ENCODE results near the gene ADAM15.

Gene ADAM15

DNA sequence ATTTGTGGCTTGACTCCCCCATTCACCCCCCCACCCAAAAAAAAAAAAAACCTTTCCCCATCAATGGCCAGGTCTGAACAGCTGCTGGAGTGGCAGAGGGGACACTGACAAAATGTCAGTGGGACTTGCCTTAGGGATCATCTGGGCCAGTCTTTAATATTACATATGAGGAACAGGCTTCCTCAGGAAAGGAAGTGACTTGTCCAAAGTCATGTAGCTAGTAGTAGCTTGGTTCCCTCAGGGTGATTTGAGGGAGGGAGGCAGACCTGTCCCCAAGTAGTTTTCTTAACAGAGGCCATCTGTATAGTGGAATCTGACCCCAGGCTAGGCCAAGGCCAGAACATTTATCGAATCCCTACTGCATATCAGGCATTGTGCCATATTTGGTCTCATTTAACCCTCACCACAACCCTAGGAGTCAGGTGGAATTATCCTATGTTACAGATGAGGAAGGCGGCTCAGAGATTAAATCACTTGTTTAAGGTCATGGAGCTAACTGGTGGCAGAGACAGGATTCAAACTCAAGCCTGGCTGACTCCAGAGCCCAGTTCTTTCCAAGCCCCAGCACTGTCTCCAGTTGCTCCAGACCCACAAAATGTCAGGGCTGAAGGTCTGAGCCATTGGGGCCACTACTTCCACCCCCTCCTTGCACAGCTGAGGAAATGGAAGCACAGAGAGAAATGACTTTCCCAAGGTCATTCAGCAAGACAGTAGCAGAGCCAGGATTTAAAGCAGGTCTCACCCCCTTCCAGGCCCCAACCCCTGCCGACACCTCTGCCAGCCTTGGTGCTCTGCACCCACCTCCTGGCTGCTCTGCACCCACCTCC, 38.1 kb upstream of the ADAM15 start:
- no peak for DNase-seq (ENCODE audit: low spot score)

DNA sequence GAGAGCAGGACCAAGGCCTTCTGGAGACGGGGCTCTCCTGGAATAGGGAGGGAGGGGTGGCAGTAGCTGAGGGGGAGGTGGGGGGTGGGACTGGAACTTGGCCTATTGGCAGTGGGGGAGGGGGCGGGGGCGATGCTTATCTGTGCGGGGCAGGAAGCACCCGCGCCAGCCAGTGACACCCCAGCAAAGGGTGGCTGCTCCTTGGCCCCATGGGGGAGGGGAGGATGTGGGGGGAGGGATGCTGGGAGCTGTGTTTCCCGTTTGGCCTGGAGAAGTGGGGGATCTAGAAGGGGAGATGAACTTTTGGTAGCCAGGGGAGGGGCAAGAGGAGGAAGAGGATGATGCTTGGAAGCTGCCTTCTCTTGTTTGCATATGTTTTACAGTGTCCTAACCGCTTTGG, 37.5 kb upstream of the ADAM15 start:
- no peak for DNase-seq (ENCODE audit: low spot score)

DNA sequence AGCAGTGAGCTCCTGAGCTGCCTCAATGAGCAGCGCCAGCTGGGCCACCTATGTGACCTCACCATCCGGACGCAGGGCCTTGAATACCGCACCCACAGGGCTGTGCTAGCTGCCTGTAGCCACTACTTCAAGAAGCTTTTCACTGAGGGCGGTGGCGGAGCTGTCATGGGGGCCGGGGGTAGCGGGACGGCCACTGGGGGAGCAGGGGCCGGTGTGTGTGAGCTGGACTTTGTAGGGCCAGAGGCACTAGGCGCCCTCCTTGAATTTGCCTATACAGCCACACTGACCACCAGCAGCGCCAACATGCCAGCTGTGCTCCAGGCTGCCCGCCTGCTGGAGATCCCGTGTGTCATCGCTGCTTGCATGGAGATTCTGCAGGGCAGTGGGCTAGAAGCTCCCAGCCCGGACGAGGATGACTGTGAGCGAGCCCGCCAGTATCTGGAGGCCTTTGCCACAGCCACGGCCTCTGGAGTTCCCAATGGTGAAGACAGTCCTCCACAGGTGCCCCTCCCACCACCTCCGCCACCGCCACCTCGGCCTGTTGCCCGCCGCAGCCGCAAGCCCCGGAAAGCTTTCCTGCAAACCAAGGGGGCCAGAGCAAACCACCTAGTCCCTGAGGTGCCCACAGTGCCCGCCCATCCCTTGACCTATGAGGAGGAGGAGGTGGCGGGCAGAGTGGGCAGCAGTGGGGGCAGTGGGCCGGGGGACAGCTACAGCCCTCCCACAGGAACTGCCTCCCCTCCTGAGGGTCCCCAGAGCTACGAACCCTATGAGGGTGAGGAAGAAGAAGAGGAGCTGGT, 36.2 kb upstream of the ADAM15 start:
- no peak for DNase-seq (ENCODE audit: low spot score)

DNA sequence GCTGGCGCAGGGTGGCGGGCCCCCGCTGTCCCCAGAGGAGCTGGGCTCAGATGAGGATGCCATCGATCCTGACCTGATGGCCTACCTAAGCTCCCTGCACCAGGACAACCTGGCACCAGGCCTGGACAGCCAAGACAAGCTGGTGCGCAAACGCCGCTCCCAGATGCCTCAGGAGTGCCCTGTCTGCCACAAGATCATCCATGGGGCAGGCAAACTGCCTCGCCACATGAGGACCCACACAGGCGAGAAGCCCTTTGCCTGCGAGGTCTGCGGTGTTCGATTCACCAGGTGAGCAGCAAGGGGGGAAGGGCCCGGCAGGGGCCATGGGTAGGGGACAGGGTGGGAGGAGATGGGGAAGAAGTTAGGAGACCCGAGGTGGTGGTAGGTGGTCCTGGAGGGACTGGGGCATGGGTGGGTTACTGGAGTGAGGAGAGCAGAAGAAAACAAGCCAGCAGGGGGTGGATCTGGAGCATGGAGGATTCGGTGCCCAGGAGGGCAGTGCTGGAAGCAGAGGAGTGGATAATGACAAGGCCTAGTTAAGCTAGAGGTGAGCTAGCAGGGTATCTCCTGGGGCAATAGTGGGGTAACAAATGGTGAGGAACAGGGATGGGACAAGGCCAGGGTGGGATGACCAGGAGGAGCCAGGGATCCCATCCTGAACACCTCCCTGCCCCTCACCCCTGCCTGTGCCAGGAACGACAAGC, 35.4 kb upstream of the ADAM15 start:
- no peak for DNase-seq (ENCODE audit: low spot score)

DNA sequence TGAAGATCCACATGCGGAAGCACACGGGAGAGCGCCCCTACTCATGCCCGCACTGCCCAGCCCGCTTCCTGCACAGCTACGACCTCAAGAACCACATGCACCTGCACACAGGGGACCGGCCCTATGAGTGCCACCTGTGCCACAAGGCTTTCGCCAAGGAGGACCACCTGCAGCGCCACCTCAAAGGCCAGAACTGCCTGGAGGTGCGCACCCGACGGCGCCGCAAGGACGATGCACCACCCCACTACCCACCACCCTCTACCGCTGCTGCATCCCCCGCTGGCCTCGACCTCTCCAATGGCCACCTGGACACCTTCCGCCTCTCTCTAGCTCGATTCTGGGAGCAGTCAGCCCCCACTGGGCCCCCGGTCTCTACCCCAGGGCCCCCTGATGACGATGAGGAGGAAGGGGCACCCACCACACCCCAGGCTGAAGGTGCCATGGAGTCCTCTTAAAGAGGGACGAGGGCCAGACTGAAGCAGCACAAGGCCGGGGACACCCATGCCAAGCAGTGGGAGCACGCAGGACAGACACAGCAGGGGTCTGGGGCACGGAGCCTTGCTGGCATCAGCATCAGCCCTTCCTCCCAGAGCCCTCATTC, 34.8 kb upstream of the ADAM15 start:
- no peak for DNase-seq (ENCODE audit: low spot score)

DNA sequence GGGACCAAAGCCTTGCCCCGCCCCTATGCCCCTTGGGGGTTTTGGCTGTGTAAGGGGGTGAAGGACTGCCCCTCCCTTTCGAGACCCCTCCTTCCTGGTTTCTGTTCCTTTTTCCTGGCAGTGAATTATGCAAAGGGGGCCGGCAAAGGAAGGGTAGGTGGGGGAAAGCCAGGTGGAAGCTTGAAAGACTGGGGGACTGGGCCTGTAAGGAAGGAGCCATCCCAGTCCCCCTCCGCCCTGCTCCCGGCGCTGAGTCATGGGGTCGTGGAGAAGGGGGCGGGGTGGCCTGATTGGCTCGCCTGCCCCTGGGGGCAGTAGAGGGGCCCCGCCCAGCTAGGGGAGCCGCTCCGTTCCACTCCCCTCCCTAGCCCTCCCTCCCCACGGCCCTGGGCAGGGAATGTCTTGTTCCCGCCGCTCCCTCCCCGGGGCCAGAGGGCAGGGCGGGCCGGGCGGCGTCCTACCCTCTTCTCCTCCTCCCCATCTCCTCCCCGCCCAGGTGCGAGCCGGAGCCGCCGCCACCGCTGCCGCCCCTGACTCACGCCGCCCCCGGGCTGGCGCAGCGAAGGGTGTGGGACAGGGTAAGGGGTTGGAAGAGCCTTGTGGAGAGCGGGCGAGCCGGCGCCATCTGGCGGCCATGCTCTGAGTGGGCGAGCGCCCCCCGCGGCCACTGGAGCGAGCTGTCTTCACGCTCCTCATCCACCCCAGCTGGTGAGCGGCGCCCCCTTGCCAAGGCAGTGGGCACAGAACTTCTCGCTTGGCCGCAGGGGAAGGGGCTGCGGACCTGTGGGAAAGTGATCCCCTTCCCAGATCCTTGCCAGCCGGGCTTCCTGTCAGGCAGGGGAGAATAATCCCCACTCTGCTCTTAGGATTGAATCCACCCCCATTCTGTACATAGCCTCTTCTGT, 33.8 kb upstream of the ADAM15 start:
- DNase-seq (ENCODE audit: low spot score), result peak; percentile 87

DNA sequence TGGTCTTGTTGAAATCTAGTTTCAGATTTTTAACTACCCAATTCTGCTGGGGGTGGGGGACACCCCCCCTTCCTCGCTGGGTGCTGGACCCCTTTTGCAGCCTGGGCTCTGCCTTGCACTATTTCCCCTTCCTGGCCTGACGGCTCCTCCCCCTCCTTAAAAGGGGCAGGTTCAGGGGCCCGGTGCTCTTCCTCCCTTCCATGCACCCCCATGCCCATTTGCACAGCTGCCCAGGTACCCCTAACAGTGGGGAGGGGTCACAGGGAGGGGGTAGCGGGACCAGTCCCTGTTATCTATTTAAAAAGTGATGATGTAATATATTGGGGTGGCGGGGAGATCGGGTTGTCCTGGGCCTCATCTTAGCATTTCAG, 33.2 kb upstream of the ADAM15 start:
- DNase-seq (ENCODE audit: low spot score), result no peak

DNA sequence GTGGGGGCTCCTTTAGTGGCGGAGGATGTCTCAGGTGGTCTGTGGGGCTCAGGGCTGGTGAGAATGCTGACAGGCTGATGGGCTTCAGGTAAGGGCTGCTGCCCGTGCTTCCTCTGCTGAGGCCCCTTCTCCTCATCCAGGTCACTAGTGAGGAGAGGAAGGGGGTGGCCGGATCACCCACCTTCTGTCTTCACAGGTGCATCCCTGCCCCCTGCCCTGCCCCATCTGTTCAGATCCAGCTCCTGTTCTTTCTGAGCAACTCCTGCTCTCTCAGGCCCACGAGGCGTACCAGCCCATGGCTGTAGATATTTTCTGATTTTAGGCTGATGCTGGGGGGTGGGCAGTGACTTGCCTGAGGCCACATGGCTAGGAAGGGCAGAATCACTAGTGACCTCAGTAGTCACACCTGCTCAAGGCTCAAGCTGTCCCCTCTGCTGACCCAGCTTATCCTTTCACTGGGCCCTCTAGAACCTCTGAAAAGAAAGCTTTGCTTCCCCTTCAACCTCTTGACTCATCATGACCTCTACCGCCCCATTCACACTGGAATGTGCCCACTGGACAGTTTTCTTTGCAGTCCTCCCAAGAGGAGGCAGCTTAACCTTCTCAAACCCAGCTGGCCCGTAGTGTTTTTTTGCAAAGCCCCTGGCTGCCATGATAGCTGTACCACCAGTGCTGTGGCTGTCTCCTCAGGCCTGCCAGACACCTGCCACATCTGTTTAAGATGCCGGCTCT, 32.3 kb upstream of the ADAM15 start:
- no peak for DNase-seq (ENCODE audit: low spot score)

DNA sequence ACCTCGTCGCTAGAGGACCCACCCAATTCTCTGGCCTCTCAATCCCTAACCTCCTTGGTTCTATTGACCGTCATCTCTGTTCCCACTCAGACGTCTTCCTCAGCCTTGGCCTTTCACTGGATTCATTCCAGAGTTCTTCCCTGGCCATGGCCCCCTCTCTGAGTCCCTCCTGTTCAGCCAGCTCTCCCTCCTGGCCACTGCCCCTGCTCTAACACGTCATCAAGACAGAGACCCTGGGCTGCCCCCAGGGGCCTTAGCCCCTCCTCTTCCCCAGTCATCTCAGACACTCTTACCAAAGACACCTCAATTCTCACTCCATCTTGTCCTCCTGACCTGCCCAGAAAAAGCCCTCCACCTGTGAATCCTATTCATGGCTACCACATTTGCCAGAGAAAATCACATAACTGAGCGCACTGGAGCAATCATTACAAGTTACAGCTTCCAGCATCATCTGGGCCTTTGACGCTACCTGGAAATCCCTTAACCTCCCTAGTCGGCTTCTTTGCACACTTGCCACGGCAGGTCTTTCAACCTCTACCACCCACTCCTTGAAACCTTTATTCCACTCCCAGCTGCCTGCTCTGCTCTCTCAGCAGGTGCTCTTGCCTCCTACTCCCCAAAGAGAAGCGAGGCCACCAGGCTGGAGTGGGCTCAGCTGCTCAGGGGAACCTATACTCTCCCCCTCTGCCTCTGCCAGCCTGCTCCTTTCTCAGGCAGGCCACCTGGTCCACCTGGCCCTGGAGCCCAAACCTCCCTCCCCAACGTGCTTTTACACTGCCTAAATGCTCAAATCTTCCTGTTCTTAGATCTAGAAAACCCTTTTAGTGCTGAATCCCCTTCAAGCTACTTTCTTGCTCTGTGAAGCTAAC, 31.5 kb upstream of the ADAM15 start:
- DNase-seq (ENCODE audit: low spot score), result no peak

DNA sequence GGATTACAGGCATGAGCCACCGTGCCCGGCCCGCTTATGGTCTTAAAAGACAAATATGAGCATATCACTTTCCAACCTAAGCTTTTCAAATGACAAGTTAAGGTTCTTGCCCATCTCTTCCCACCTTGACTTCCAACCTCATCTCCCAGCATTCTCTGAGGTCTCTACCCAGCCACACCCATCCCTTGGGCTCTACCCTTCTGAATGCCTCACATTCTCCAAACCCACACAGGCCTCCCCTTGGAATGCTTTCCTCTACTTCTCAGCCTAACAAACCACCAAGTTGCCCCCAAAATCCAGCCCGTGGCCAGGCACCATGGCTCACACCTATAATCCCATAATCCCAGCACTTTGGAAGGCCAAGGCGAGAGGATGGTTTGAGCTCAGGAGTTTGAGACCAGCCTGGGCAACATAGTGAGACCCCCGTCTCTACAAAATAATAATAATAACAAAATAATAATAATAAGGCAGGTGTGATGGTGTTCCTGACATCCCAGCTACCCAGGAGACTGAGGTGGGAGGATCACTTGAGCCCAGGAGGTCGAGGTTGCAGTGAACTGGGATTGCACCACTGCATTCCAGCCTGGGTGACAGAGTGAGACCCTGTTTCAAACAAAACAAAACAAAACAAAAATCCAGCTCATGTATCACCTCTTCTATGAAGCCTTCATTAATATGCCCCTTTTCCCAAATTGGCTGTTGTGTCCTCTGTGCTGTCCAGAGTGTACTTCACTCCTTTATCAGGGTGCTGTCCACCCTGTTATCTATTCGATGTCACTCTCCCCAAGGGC, 28.8 kb upstream of the ADAM15 start:
- no peak for DNase-seq (ENCODE audit: low spot score)

DNA sequence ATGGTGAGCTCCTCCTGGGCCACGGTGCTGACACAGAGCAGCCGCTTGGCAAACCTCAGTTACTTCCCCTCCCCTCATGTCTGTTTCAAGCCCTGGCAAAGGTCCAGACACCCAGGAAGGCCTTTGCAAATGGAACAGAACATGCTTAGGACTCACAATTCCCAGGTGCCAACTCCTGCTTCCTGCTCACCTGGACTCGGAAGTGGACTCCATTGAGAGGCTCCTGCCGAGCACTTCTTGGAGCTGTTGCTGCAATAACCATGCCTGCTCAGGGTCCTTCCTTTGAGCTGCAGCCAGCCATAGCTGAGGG, 28.2 kb upstream of the ADAM15 start:
- no peak for DNase-seq (ENCODE audit: low spot score)

DNA sequence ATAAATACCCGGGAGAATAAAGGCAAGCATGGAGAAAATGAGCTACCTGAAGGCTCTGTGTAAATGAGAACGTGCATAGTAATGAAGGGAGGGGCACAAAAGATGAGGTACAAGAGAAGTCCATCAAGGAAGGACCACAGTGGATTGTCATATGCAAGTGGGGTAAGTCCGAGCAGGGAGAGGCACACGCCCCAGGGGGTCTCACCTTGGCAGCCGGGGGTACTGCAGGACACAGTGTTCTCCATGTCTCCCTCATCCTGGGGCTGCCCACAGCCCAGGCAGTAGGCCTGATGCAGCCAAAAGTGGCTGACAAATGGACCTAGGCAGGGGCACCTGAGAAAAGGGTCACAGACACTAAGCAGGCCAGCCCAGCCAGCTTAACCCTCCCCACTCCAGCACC, 27.5 kb upstream of the ADAM15 start:
- DNase-seq (ENCODE audit: low spot score), result no peak

DNA sequence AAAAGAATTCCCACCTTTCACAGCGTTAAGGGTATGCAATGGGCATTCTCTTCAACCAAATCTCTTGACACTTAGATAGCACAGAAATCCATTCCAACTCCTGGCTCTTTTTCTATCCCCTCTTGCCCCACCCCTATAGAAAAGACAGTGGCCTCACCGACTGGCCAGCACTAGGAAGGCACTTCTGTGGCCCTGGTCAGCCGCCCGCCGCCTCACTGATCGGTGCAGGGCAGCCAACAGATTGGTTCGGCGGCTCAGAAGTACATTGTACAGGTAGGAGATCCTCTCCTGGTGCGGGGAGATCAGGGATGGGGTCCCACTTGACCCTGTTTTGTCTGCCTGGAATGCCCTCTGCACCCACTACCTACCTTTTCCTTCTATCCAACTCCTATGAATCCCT, 26.8 kb upstream of the ADAM15 start:
- no peak for DNase-seq (ENCODE audit: low spot score)

DNA sequence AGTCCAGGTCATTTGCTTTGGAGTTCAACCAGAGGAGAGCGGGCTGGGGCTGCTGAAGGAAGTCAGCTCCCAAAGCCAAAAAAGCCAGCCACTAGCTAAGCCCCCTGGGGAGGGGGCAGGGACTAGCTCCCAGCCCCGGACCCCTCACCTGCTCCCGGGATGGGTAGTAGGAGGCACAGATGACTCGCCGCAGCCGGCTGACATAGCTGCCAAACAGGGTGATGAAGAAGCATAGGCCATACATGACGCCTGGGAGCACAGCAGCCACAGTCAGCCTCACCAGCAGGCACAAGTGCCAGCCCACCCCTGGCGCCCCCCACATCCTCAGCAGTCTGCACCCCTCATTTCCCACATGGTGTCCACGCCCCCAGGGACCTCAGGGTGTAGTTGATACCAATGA, 25.0 kb upstream of the ADAM15 start:
- no peak for DNase-seq (ENCODE audit: low spot score)

DNA sequence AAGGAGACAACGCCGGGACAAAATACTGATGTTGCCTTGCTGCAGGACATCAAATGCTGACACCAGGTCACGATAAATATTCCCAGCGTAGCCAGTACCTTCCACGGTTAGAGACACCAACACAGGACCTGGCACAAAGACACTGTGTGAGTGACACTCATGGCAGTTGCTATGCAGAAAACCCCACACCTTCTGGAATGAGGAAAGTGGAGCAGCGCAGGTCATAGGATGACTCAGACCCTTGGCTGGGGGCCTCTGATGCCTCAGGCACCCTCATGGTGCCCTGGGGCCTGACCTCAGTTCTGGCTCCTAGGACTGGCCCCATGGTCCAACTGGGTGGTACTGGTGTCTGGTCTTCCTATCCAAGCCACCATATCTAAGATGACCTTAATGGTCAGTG, 24.5 kb upstream of the ADAM15 start:
- DNase-seq (ENCODE audit: low spot score), result no peak

DNA sequence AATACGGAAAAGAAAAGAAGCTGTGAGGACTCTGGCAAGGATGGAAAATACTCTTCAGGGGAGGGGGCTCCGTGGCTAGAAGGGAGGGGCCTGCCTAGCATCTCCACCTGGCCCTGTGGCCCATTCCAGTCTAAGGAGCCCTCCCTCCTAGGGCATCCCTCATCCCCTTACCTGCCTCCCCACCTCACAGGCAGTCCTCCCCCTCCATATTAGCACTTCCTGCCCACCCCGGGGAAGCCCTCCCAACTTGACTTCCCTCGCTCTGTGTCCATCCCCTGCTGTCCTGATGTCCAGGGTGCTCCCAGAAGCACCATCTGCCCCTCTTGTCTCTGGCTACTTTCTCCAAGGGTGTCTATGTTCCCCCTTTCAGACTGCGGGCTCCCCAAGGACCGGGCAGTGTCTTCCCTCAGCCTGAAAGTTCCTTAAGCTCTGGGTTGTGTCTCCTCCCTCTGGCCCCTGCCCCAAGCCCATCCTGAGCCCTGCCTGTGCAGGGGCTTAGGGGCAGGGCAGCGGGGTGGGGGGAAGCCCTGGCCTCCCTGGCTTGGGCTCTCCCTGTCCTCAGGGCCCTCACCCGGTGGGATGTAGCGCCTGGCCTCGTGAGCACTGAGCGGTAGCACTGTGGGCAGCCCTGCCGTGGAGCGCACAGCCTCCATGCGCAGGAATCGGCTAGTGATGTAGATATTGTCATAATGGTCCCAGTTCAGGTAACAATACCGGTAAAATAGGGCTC, 21.4 kb upstream of the ADAM15 start:
- no peak for DNase-seq (ENCODE audit: low spot score)

DNA sequence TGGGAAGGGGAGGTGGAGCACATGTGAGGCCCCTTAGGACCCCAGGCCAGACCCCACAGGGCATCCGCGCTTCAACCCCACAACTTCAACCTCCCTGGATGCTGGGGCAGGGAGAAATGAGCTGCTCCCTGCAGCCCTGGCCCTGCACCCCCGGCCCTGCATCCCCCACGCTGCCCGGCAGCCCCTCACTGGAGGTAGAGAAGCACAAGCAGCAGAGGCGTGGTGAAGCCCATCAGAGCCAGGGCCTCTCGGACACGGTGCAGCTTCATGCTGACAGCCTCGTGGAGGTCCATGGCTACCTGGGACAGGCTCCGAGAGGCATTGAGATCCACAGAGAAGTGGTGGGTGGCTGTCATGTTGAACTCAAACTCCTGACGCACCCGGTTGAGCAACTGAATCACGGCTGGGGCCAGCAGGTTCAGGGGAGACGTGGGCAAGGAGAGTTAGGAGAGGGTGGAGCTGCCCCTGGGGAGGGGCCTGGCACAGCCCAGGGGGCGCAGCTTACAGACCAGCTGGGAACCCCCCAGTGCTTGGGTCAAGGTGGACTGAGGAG, 20.8 kb upstream of the ADAM15 start:
- no peak for DNase-seq (ENCODE audit: low spot score)

DNA sequence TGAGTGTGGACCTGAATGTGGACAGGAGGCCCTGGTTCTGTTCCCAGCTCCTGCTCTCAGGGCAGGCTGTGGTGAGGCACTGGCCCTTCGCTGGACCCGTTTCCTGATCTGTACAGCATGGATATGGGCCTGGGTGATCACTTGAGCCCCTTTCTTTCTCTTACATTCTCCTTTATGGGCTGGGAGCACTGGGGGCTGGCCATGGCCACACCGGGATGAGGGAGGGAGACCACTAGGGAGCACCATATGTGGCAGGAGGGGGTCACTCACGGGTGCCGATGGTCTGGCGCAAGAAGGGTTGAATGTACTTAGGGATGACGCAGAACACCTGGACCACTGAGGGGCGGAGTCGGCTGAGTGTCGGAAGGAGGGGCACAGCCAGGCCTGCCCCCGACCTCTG, 20.2 kb upstream of the ADAM15 start:
- DNase-seq (ENCODE audit: low spot score), result no peak

All from hepatic stellate cell (primary cell).